ENCODE results near the gene DHFR. TPM values are rescaled to one million over a fixed set of nuclear protein-coding genes. Genes with fewer than 3 reads are reported as not detected.

The DHFR gene
- 10 to 100 TPM in 2 of 3 donors, 1 to 10 TPM in 1; 6.9 to 22.4 (median 10.8) TPM for total RNA-seq

DNA sequence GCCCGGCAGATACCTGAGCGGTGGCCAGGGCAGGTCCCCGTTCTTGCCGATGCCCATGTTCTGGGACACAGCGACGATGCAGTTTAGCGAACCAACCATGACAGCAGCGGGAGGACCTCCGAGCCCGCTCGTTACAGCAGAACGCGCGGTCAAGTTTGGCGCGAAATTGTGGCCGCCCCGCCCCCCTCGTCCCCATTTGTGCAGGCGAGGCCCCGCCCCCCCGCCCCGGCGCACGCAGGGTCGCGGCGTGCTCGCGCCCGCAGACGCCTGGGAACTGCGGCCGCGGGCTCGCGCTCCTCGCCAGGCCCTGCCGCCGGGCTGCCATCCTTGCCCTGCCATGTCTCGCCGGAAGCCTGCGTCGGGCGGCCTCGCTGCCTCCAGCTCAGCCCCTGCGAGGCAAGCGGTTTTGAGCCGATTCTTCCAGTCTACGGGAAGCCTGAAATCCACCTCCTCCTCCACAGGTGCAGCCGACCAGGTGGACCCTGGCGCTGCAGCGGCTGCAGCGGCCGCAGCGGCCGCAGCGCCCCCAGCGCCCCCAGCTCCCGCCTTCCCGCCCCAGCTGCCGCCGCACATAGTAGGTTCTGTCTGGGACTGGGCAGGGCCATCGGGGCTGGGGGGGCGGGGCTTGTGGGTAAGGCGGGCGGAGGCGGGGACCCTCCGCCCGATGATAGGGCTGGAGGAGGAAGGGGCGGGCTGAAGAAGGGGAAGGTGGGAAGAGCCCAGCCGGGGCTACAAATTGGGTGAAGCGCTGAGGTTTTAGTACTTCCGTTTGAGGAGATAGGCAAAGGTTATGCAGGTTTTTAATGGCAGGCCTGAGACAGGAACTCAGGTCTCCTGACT lies at the start of gene DHFR, which contains the start of gene MSH3:
DHFR (minus strand) TSS at position 593 of the 840 bp plus-strand sequence; CDS start at position 99, 494 bp downstream.
MSH3 (plus strand) TSS at position 262 of the 840 bp plus-strand sequence; CDS start at position 338, 76 bp downstream.
- Histone ChIP-seq H3K4me1 (peaks cover 3 to 7% of the 10 kb centered on the region in 2 donors), H3K36me3 (no peaks in the 10 kb centered on the region), H3K4me3 (peak within 1 kb of the TSS; percentile 86 to 94 (median 90)), H3K9me3 (no peaks in the 10 kb centered on the region), H3K27me3 (no peaks in the 10 kb centered on the region), H3K27ac (peak within 1 kb of the TSS; percentile 82 to 93)
- intact Hi-C loops (cut with DNase I; ENCODE audit: low total_unique reads) = loop anchor here (5.0 kb wide), 1 partner anchor 682 kb away; no protein-coding TSS in a partner anchor
- TF ChIP-seq, protein P1, sequence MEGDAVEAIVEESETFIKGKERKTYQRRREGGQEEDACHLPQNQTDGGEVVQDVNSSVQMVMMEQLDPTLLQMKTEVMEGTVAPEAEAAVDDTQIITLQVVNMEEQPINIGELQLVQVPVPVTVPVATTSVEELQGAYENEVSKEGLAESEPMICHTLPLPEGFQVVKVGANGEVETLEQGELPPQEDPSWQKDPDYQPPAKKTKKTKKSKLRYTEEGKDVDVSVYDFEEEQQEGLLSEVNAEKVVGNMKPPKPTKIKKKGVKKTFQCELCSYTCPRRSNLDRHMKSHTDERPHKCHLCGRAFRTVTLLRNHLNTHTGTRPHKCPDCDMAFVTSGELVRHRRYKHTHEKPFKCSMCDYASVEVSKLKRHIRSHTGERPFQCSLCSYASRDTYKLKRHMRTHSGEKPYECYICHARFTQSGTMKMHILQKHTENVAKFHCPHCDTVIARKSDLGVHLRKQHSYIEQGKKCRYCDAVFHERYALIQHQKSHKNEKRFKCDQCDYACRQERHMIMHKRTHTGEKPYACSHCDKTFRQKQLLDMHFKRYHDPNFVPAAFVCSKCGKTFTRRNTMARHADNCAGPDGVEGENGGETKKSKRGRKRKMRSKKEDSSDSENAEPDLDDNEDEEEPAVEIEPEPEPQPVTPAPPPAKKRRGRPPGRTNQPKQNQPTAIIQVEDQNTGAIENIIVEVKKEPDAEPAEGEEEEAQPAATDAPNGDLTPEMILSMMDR (IDR thresholded peaks at IDR 0.05) = peak in 1 of 3 donors; percentile 10
- TF ChIP-seq POLR2A (IDR thresholded peaks at IDR 0.05) (no peak), POLR2AphosphoS5 (IDR thresholded peaks at IDR 0.05) (peak in 2 of 3 donors; percentile 48 to 59)
- peak; percentile 66 to 86 for DNase-seq (ENCODE audit: low spot score in 2 of 2)

DNA sequence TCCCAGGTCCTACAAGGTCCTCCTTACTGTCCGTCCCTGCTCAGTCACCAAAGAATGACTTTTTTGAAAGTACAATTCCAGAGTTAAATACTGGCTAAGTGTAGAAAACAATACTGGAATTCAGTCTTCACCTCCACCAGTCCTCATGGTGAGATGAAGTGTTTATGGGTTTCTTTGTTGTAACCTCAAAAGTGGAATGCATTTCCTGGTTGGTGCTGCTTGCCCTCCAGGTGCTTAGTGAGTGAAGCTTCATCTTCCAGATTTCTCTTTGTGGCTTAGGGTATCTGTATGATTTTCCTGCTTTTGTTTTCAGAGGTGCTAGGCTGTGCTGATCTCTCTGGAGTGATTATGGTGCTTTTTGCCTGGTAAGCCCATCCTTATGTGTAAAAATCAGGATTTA lies 49.4 kb upstream of the DHFR start:
- Histone ChIP-seq H3K36me3 (no peaks in the 10 kb centered on the region), H3K27ac (peak overlapping the region; percentile 43 to 56), H3K27me3 (no peaks in the 10 kb centered on the region), H3K4me1 (no peaks in the 10 kb centered on the region), H3K4me3 (no peak overlapping the region), H3K9me3 (no peaks in the 10 kb centered on the region)
- intact Hi-C loops (cut with DNase I; ENCODE audit: low total_unique reads) = no loop called here
- no peak for TF ChIP-seq POLR2A (IDR thresholded peaks at IDR 0.05)
- TF ChIP-seq POLR2AphosphoS5 (IDR thresholded peaks at IDR 0.05) = no peak
- TF ChIP-seq, protein P1 (IDR thresholded peaks at IDR 0.05) = no peak
- no peak for DNase-seq (ENCODE audit: low spot score in 2 of 2)

DNA sequence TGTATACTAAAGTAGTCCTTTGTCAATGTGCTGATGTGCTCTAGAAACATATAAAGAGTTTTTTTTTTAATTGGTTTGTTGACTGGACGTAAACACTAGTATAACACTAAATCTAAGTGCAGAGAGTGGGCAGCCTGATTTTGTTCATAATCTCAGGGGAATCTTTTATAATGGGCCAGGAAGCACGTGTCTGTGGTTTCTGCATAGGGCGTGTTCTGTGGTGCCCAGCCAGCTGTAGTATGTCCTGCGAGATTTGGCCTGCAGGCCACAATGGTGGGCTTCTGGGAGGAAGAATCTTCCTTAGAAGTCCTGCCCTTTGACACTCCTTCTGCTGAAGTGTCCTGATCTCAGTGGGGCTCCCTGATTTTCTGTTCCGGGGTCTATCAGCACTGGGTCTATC lies 49.0 kb upstream of the DHFR start:
- TF ChIP-seq POLR2AphosphoS5 (IDR thresholded peaks at IDR 0.05) = no peak
- TF ChIP-seq, protein P1 (IDR thresholded peaks at IDR 0.05) = no peak
- Histone ChIP-seq H3K9me3 (no peaks in the 10 kb centered on the region), H3K27ac (peak overlapping the region; percentile 43 to 56), H3K4me1 (no peaks in the 10 kb centered on the region), H3K36me3 (no peaks in the 10 kb centered on the region), H3K4me3 (no peak overlapping the region), H3K27me3 (no peaks in the 10 kb centered on the region)
- intact Hi-C loops (cut with DNase I; ENCODE audit: low total_unique reads) = no loop called here
- no peak for DNase-seq (ENCODE audit: low spot score in 2 of 2)

DNA sequence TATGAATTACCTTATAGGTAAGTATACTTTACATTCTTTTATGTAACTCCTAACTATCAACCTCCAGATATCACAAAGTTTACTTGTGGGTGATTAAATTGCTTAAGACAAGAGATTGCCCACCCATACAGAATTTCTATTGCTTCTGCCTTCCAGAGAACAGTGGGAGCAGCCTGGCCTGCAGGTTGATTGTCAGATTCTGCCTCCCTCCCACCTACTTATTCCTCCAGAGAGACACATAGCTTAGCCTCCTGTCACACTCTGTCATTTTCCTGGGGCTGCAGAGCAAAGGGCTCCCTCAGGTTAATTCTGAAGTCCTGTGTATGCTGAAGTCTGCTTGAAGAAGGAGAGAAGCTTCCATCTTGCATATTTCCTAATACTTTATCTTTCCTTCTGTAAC lies 48.5 kb upstream of the DHFR start:
- no peak for DNase-seq (ENCODE audit: low spot score in 2 of 2)
- no peaks in the 10 kb centered on the region for H3K9me3 ChIP-seq
- H3K36me3 ChIP-seq = no peaks in the 10 kb centered on the region
- no peaks in the 10 kb centered on the region for H3K27me3 ChIP-seq
- no peaks in the 10 kb centered on the region for H3K4me1 ChIP-seq
- peak overlapping the region in 1 of 2 donors; percentile 43 for H3K27ac ChIP-seq
- TF ChIP-seq POLR2AphosphoS5 (IDR thresholded peaks at IDR 0.05) (no peak), POLR2A (IDR thresholded peaks at IDR 0.05) (no peak)
- TF ChIP-seq, protein P1 (IDR thresholded peaks at IDR 0.05) = no peak
- intact Hi-C loops (cut with DNase I; ENCODE audit: low total_unique reads) = no loop called here
- H3K4me3 ChIP-seq = no peak overlapping the region

DNA sequence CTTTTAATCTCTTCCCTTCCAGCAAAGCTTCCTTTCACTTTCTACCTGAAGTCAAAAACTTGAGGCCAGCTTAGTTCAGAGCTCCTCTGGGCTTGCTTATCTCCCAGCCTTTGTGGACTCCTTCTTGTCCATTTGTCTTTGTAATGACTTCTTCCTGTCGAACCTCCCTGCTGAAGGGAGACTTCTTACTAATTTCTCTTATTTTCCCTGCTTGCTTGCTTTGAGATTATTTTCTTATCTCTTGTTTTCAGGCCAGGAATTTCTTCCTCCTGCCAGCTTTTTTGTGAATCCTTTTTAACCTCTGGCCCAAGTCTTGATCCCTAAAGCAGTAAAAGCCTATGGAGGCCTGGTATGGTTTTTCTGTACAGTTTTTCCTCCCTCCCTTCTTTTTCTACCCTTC lies 46.8 kb upstream of the DHFR start:
- Histone ChIP-seq H3K27ac (no peak overlapping the region), H3K9me3 (no peaks in the 10 kb centered on the region), H3K36me3 (no peaks in the 10 kb centered on the region), H3K27me3 (no peaks in the 10 kb centered on the region), H3K4me1 (no peaks in the 10 kb centered on the region), H3K4me3 (no peak overlapping the region)
- TF ChIP-seq POLR2AphosphoS5 (IDR thresholded peaks at IDR 0.05) = no peak
- no peak for TF ChIP-seq POLR2A (IDR thresholded peaks at IDR 0.05)
- intact Hi-C loops (cut with DNase I; ENCODE audit: low total_unique reads) = no loop called here
- DNase-seq (ENCODE audit: low spot score in 2 of 2) = no peak

All from breast epithelium (tissue), 4 donors.